NCI-H69 (cell line): Measurements from ENCODE around the gene KLK12.

Source experiments
- DNase-seq: peaks from one replicate; lab custom pipeline; 2025; lab: John Stamatoyannopoulos, UW

Gene KLK12

DNA sequence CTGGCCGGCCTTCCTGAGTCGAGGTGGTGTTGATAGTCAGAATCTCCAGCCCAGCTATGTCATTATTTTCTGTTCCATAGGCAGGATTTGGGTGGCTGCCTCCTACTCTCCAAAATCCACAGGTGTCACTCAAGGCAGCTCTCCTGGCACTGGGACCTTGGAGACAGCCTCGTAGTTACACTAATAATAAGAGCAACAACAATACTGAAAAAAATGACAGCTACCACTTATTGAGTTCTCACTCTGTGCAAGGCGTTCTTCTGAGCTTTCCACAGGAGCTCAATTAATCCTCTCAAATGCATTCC is 12.2 kb upstream of the KLK12 start:
- no peak for DNase-seq

DNA sequence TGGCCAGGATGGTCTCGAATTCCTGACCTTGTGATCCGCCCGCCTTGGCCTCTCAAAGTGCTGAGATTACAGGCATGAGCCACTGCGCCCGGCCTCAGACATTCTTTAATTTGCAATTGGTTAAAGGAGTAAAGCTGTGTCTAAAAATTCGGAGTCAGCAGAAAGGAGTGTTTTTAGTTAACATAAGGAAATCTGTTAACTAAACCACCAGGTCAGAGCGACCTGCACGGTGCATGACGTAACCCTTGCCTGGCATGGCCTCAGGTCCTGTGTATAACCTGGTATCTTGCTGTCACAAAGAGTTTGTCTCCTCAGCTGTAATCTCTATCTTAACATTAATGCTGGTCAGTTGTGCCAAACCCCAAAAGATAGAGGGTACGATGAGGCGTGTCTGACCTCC is 9.5 kb upstream of the KLK12 start:
- DNase-seq, result no peak

DNA sequence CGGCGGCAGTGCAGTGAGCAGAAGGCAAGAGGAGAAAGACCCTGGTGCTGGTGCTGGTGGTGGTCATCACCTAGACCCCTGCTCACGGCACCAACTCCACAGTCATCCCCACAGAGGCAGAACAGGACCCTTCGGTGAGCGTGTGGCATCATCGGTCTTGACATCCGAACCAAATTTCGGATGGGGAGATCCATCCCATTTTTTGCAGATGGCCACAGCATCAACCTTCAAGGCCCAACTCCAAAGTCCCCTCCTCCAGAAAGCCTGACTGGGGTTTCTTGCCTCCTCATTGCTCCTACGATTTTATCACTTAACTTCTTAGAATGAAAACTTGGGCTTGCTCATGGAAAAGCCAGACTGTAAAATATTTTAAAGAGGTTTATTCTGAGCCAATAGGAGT is 8.7 kb upstream of the KLK12 start:
- no peak for DNase-seq

DNA sequence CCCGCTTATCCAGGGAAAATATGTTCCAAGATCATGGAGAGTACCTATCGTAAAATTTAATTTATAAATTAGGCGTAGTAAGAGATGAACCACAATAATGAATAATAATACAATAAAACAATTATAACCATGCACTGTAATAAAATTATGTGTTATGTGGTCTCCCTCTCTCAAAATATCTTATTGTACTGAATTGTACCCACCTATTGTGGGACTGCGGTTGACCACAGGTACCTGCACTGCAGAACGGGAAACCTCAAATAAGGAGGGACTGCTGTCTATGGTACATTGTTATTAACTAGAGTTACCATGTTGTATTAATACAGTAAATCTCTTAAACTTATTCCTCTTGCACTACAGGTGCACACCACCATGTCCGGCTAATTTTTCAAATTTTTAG is 5.3 kb upstream of the KLK12 start:
- DNase-seq, result no peak

DNA sequence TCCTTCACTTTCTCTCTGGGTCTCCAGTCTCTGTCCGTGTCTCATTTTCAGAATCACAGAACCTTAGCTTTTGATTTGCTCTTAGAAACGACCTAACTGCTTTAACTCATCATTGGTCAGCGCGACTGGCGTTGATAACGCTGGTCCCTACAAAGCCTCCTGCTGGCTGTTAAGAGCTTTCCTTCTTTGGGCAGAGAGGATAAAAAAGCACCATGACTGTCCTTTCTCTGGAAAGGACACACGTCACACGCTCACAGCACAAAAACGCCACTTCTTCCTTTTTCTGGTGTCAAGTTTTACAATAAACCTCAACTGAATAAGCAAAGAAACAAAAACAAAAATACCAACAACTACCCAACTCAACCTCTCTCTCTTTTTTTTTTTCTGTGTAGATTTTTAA is 1.7 kb upstream of the KLK12 start:
- DNase-seq, result no peak

DNA sequence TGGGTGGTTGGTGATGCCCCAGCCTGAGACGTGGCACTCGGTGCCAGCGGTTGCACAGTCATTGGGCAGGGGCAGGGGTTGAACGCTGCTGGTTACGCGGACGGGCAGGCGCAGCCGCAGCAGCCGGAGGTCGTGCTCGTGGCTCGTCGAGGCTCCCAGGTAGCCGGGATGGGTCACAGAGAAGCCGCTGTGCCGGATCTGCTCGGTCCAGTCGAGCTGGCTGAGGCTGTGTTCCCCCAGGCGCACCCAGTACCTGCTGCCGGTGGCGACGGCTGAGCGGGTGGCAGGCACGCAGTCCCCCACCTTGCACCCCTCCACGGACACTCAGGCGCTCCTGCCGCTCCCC is 2.9 kb downstream of the KLK12 start:
- DNase-seq, result no peak

DNA sequence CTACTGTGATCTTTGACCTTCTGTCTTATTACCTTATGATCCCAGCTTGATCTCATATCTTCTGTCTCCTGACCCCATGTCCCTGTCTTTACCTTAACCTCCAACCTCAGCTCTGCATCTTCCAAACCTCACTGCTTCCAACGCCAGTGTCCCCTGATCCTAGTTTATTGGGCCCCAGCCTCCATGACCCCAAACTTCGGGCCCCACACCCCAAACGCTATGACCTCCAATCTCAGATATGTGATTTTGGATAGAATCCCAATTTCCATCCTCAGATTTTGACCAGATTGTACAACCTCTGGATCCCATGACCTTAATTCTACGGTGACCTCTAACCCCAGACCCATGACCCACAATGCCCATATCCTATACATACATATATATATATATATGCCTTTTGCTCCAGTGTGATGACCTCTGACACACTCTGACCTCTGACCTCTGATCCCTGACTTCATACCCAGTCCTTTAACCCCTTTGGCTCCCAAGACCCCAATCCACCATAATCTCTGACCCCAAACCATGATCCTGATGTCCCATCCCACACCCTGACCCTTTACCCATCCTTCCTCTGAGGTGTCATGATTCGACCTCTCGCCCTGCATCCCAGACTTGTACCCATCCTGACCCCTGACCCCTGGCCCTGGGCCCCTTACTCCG is 3.5 kb downstream of the KLK12 start:
- no peak for DNase-seq

DNA sequence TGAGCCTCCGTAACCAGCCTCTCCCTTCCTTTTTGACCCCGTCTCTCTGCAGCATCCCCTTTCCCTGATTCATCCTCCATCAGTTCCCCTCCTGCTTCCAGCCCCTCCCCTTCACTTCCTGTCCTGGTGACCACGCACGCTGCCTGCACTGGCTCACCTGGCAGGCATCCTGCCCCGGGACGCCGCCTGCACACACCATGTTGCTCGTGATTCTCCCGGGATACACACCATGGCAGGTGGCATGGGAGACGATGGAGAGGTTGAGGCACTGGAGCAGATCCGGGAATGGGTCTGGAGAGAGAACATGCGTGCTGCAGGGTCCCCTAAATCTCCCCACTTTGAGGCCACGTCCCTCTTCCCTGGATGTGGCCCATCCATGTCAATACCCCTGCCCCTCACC is 4.2 kb downstream of the KLK12 start:
- DNase-seq, result no peak

DNA sequence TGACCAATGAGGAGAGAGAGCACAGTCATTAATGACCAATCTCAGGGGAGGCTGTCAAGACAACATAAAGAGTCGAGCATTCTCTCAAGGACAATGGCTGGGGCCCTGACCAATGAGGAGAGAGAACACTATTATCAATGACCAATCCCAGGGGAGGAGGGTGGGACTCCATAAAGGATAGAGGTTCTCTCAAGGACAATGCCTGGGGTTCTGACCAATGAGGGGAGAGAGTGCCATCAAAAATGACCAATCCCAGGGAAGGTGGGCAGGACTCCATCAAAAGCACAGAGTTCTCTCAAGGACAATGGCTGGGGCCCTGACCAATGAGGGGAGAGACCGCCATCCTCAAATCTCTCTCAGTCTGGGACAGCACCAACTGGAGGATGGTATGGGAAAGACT is 5.1 kb downstream of the KLK12 start:
- DNase-seq, result peak; percentile 10

DNA sequence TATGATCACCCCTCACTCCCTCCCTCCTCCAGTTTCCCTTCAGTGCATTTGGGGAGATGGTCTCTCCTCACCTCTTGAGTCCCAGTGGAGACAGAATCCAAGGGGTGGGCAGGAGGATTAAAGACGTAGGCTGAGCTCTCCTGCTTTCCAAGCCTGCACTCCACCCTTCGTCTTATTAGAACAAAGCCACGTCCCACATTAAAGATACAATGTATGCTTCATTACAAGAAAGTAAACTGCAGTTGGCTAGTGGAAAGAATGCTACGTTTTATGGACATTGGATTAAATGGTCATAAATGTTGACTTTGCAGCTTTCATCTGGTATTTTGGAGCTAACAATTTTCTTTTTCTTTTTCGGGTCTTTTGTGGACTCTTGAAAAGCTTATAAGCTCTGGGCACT is 6.9 kb downstream of the KLK12 start:
- DNase-seq, result no peak

DNA sequence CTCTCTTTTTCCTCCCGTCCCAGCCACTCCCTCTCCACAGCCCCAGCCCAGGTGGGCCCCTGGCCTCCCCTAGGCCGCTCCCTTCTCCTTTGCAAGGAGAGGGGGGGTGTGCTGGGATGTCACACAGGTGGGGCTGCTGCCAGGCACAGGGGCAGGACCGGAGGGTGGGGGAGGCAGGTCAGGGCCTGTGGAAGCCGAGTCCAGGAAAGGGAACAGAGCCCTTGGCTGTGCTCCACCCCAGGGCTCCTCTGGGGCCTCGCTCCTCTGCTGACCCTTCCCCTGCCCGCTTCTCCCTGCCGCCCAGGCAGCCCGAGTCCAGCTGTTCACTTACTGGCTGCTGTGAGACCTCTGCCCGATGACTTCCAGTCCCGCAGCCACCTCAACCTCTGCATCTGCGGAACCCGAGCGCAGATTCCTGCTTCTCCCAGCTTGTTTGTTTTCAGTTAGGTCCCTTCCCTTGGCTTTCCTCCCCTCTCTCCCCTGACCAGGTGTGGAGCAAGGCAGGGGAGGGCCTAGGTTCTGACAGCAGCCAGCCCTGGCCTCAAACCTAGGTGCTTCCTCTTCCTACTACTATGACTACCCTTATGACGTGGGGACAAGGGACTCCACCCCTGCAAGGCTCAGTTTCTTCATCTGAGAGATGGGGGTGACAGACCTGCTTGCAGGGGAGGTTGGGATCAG is 7.5 kb downstream of the KLK12 start:
- no peak for DNase-seq

DNA sequence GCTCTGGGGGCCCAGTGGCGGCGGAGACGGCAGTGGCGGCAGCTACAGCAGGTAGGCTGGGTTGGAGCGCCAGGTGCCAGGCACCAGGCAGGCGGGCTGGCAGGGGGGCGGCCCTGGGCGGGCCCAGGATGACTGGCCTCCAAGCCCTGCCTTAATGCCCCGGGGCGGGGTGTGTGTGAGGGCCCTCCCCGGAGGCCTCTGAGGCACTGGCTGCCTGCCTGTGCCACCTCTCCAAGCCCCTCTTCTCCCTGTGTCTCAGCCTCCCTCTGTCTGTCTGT is 8.3 kb downstream of the KLK12 start, which contains the start of gene KLK11:
Gene KLK11 (minus strand): TSS at position 63 of the 278 bp plus-strand sequence. CDS start 985 bp downstream, outside the sequence.
- peak; percentile 72 for DNase-seq

DNA sequence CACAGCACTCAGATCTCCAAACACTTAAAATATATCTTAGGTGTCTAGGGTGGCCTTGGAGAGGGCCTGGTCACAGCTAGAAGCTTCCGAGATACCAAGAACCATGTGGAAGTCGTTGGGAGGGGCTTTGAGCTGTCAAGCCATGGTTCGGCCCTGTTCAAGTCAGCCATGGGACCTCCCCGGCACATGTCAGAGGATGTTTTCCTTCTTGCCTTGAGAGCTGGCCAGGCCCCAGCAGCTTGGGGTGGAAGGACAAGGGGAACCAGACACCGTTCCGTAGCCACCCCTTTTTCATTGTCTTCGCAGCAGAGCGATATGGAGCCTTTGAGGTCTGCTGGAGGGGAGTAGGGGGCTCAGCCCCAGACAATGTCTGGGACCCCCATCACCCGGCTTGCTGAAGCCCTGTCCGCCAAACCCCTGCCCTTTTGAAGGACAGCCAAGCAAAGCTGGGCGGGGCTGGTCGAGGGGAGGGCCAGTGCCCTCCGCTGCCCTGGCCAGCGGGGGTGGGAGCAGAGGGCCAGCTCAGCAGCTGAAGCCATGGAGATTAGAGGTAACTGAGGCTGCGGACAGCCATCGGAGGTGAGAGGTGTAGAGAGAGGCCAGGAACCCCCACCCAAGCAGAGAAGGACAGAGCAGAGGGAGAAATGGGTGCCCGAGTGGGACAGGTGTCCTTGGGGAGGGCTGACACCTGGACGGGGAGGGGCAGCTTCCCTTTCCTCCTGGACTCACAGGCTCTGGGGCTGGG is 8.8 kb downstream of the KLK12 start:
- no peak for DNase-seq

DNA sequence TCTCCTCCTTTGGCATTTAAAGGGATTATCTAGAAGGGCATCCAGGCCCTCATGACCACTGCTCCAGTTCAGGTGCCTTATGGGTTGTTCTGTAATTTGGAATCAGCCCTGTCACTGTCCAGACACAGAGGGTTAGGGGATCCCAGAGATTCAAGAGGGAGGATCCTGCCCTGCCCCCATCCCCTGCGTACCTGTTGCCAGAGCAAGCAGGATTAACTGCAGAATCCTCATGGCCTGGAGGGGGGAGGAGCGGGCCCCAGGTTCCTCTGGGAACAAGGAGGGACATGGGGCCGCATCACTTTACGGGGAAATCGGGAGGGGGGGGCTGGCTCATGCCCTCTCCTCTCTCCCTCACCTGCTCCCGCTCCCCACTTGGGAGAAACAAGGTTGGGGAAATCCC is 9.4 kb downstream of the KLK12 start:
- no peak for DNase-seq

DNA sequence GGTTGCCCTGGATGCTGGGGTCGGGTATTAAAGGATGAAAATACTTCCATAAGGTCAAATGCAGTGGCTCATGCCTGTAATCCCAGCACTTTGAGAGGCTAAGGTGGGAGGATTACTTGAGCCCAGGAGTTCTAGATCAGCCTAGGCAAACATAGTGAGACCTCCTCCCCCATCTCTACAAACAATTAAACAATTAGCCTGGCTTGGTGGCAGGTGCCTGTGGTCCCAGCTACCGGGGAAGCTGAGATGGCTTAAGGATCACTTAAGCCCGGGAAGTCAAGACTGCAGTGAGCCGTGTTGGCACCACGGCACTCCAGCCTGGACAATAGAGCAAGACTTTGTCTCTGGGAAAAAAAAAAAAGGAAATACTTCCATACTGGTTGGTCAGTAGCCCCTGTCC is 9.9 kb downstream of the KLK12 start:
- peak; percentile 26 for DNase-seq

DNA sequence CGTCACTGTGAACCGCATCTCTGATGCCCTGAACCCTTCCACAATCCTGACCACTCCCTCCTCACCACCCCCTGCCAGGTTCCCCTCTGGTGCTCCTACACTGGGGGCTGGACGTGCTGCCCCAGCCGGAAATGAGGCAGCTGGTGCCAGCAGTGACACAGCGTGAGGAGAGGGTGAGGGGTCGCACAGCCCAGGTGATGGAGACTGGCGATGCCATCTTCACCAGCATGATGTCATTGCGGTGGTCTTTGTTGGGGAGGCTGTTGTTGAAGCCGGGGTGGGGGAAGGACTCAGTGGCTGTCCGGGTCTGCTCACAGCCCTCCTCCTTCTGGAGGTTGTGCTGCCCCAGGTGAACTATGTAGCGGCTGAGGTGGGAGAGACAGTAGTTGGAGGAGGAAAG is 10.9 kb downstream of the KLK12 start:
- DNase-seq, result no peak

DNA sequence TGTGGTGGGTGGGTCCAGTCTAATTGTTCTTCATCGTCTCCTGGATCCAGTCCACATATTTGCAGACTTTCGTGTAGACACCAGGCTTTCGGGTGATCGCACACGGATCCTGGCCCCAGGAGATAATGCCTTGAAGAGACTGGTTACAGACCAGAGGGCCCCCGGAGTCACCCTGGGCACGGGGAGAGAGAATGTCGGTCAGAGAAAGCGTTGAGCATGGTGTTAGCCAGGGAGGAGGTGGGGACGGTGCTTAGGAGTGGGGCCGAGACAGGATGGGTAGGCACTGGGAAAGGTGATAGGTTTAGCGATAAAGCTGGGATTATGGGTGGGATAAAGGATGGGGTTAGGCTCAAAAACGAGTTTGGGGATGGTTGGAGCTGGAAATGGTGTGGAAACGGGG is 12.3 kb downstream of the KLK12 start:
- no peak for DNase-seq

DNA sequence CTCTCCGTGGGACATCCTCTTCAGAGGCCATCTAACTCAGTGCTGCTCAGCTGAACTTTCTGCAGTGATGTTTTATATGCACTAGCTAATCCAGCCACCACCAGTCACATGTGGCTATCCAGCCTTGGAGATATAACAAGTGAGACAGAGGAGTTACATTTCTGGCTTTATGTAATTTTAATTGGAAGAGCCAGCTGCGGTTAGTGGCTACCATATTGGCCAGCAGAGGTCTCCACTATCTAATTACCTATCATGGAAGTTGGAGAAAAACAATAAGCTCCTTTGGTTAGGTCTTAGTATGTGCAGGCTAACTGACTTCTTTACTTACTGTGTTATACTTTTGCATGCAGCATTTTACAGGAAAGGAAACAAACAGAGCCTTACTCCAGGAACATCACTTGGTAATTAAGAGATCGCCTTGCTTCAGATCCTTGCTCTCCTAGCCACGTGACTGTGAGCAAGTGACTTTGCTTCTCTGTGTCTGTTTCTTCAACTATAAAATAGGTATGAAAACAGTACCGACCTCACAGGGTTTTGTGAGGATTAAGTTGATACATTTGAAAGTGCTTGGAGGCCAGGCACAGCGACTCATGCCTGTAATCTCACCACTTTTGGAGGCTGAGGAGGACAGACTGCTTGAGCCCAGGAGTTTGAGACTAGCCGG is 13.7 kb downstream of the KLK12 start:
- DNase-seq, result peak; percentile 61

DNA sequence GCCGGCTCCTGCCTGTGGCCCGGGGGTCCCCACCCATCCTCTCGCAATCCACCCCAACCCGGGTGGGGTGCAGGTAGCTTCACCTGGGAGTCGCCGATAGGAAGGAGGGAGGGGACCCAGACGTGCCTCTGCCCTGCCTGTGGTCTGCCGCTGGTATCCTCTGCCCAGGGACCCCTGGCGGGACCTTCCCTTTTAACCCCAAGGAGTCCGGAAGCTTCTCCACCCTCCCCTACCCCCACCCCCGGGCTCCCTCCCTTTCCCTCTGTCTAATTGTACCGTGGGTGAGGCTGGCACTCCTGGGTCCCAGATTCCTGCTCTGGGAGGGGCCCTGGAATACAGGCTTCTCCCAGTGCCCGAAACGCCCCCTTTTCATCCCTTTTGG is 15.3 kb downstream of the KLK12 start, which contains the start of gene KLK10:
Gene KLK10 (minus strand): TSS at position 166 of the 382 bp plus-strand sequence. CDS start 579 bp downstream, outside the sequence.
- DNase-seq, result no peak

DNA sequence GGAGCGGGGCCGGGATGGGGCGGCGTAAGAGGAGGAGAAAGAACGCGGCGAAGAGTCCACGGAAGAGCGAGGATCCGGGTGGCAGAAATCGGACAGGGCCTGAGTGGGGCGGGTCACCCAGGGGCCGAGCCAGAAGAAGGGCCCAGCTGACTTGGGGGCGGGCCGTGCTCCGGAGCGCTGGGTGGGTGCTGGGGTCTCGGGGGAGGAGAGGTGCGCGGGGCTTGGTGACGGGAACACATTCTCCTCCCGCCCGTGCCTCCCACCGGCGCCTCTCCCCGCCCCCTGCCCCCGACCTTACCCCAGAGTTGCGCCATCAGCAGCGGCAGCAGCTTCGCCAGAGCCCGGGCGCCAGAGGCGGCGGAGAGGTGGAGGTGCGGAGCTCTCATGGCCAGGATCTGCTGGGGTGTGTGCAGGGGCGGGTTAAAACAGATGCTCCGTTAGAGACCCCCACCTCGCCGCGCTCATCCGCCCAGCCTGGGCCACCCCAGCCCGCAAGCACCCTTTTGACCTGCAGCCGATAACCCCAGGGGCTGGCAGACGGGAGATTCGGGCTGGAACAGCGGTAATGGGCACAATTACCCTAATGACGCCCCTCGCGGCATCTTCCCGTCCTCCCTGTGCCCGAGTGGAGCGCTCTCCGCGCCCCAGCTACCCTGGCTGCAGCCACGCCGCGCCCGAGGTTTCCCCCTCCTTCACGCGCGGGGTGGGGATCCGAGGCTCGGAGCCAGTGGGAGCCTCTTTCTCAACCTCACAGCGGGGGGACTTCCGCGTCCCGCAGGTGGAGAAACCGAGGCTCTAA is 15.9 kb downstream of the KLK12 start:
- DNase-seq, result peak; percentile 39

DNA sequence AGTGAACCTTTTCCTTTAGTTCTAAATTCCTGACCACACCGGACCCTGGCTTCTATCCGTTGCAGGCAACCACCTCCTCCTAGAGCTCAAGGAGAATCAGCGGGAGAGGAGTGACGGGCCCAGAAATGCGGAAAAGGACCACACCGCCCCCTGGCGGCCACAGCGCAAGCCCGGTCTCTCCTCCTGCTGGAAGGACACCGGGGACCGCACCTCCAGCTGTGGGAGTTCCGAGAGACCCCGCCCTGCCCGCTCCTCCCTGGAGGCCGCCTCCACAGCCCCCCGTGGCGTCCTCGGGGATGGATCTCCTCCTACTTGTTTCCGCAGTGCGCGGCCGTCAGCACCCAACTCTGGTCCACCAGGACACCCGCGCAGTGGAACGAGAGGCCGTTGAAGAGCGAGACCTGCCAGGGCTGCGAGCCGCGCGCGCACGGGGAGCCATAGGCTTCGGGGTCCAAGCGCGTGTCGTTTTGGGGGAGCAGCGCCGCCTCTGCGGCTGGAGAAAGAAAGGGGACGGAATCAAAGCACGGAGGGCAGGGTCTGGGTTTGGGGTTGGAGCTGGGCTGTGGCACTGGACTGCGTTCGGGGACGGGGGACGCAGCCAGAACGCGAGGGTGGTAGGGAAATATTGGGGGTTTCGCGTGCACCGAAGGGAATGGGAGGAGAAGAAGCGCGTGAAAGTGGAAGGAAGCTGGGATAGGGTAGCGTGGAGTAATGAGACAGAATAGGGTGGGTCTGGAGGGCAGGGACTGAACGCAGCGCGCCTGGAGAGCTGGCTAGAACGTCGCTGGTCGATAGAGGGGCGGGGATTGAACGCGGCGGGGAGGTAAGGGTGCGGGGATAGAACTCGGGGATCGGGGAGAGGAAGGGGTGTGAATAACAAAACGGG is 17.8 kb downstream of the KLK12 start:
- DNase-seq, result peak; percentile 71
